Adrenal gland (tissue), 5 donors: Measurements from ENCODE around the gene ZNF77.

ENCODE experiments used
- CTCF ChIP-seq, 6 experiments: fragments of 450-650 bp in 4 of 6; fragments of 200-600 bp in 2 of 6; sonication (generic) in 1 of 6; IDR thresholded peaks; 1 replicate in 5 of 6; 2 replicates in 1 of 6; pipeline versions ENCODE4 v1.5.1 to v1.8.0; 2016 to 2021; ENCODE audit warnings: antibody characterized with exemption in 6 of 6, mild to moderate bottlenecking in 2 of 6, moderate library complexity in 1 of 6
- POLR2A ChIP-seq, 2 donors: fragments of 450-650 bp; IDR thresholded peaks; one replicate each; pipeline ENCODE4 v1.6.1; 2017; ENCODE audit warnings: antibody characterized with exemption in 2 of 2, mild to moderate bottlenecking in 2 of 2, moderate library complexity in 1 of 2
- donor health status: DM: no; HTN: no; CAD: no.

- TF ChIP-seq CTCF (IDR thresholded peaks at IDR 0.05) = no peak
- TF ChIP-seq POLR2A (IDR thresholded peaks at IDR 0.05) = no peak
Measured at GRCh38 chr19:2986951-2987524, 42.3 kb upstream of the ZNF77 start.
